ENCODE data around the gene DTX2.
"Not testable (repeated sequence)": the region's sequence is repeated elsewhere in the genome, so short reads cannot be mapped to it uniquely, and the experiment has no call there.

Gene DTX2

DNA sequence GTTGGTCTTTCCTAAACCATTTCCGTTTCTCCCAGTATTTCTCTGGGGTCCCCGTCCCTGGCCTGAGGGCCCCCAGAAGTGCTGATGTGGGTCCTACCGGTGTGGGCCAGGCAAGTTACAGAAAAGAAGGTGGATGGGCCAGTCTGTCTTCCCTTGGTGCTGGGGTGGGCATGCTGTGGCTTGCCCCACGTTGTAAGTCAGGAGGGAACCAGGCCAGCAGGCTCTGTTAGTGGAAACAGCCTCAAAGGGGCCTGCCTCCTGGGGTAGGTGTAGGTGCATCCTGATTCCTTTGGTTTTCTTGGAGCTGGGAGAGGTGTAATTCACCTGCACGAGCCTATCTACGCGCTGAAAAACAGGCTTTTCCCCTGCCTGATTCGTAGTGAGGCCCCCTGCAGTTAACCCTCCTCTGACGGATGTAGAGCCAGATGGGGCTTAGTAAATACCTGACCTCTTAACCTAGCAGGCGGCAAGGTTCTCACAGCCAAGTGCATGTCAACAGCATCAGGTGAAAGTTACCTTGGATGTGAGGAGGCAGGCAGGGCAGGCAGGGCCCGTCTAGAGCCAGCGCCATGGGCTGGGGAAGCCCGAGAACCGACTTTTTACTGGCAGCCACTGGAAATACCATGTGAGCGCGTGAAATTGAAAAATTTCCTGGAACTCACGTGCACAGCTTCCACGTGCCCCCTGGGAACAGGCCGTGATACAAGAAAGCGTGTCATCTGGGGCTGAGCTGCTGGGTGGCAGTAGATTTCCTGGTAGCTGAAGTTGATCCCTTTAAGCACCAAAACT, 24.5 kb downstream of the DTX2 start:
- not testable (repeated sequence) for H3F3A ChIP-seq (ENCODE audit: control insufficient read depth, insufficient read depth); H4K20me1 ChIP-seq (ENCODE audit: control insufficient read depth, insufficient read depth, low read depth, low read length); H3K9me3 ChIP-seq (ENCODE audit: control insufficient read depth, insufficient read depth, low read length); H3K36me3 ChIP-seq (ENCODE audit: control insufficient read depth, low read length); H3K4me1 ChIP-seq (ENCODE audit: control insufficient read depth, low read length); H3K27me3 ChIP-seq (ENCODE audit: control insufficient read depth, low read length); H3K4me3 ChIP-seq (ENCODE audit: low read length); H3K79me2 ChIP-seq (ENCODE audit: control insufficient read depth, low read length); H3K9me2 ChIP-seq (replicated peaks; ENCODE audit: control insufficient read depth, low read length)
- Histone ChIP-seq H3K27ac (ENCODE audit: low read depth, low read length) (peak overlapping the region; percentile 41; the same call in 1 of the 2 replicates), H3K4me2 (ENCODE audit: low read length) (peak overlapping the region; percentile 27; the same call in 1 of the 2 replicates)

DNA sequence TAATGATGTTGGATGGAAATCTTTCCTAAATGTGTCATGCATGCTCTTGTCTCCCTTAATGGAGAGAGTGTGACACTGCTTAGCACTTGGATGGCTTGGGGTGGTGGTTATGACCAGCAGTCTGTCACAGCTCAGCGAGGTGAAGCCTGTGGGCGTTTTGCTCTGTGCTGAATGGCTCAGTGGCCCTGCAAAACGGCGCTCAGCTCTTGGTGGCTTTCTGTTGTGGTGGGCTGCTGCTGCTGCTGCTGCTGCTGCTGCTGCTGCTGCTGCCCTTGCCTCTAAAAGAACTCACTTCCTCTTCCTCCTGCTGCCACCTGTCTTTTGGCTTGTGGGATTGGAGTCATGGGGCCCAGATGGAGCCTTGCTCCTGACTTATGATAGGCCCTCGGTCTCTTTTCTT, 25.1 kb downstream of the DTX2 start:
- not testable (repeated sequence) for H3K9me2 ChIP-seq (replicated peaks; ENCODE audit: control insufficient read depth, low read length)

DNA sequence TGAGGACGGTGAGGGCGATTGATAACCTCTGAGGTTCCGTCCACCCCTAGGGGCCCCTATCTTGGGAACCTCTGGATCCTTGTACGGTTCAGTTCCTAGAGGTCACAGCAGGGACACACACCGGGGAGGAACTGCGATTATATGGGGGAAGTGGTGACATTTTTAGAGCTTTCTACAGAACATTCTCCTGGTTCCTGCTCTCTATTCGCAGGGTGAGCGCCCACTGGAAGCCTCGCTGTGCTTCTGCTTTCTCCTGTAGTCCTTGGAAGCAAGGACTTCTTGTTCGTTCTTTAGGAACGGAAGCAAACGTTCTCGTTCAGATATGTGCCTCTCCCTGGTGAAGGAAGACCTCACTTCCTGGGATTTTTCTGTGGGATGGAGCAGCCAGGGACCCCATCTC, 26.5 kb downstream of the DTX2 start:
- H3K79me2 ChIP-seq (ENCODE audit: control insufficient read depth, low read length); H3K4me3 ChIP-seq (ENCODE audit: low read length); H3K9me3 ChIP-seq (ENCODE audit: control insufficient read depth, insufficient read depth, low read length); H3K9me2 ChIP-seq (replicated peaks; ENCODE audit: control insufficient read depth, low read length); H3K4me2 ChIP-seq (ENCODE audit: low read length); H3K27me3 ChIP-seq (ENCODE audit: control insufficient read depth, low read length); H3K36me3 ChIP-seq (ENCODE audit: control insufficient read depth, low read length); H4K20me1 ChIP-seq (ENCODE audit: control insufficient read depth, insufficient read depth, low read depth, low read length); H3K27ac ChIP-seq (ENCODE audit: low read depth, low read length); H3F3A ChIP-seq (ENCODE audit: control insufficient read depth, insufficient read depth): not testable (repeated sequence)
- H3K4me1 ChIP-seq (ENCODE audit: control insufficient read depth, low read length), result peaks cover 16% of the 10 kb centered on the region

More for the DNA sequence above, 25.1 kb downstream of the DTX2 start:
- not testable (repeated sequence) for H3K4me2 ChIP-seq (ENCODE audit: low read length); H4K20me1 ChIP-seq (ENCODE audit: control insufficient read depth, insufficient read depth, low read depth, low read length); H3K79me2 ChIP-seq (ENCODE audit: control insufficient read depth, low read length); H3K4me1 ChIP-seq (ENCODE audit: control insufficient read depth, low read length); H3K4me3 ChIP-seq (ENCODE audit: low read length); H3K27me3 ChIP-seq (ENCODE audit: control insufficient read depth, low read length); H3K27ac ChIP-seq (ENCODE audit: low read depth, low read length); H3F3A ChIP-seq (ENCODE audit: control insufficient read depth, insufficient read depth); H3K9me3 ChIP-seq (ENCODE audit: control insufficient read depth, insufficient read depth, low read length); H3K36me3 ChIP-seq (ENCODE audit: control insufficient read depth, low read length)

DNA sequence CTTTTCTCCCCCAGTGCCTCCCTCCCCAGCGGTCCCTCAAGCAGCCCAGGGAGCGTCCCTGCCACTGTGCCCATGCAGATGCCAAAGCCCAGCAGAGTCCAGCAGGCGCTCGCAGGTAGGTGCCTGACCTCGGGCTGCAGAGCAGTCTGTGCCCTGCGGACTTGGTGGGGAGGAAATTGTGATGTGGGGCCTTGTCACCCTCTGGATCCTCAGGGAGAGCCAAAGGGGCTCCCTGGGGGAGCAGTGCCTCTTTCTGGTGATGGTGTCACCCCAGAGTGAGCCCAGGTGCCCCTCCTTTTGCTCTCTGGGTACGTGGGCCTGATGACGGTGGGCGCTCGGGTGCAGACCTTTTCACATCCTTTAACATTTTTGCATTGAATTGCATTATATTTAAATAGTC, 30.6 kb downstream of the DTX2 start:
- H3K9me2 ChIP-seq (replicated peaks; ENCODE audit: control insufficient read depth, low read length); H3K27ac ChIP-seq (ENCODE audit: low read depth, low read length); H3K36me3 ChIP-seq (ENCODE audit: control insufficient read depth, low read length); H3K9me3 ChIP-seq (ENCODE audit: control insufficient read depth, insufficient read depth, low read length); H3F3A ChIP-seq (ENCODE audit: control insufficient read depth, insufficient read depth); H3K79me2 ChIP-seq (ENCODE audit: control insufficient read depth, low read length); H3K4me3 ChIP-seq (ENCODE audit: low read length); H4K20me1 ChIP-seq (ENCODE audit: control insufficient read depth, insufficient read depth, low read depth, low read length); H3K27me3 ChIP-seq (ENCODE audit: control insufficient read depth, low read length): not testable (repeated sequence)
- Histone ChIP-seq H3K4me2 (ENCODE audit: low read length) (peak overlapping the region; percentile 43), H3K4me1 (ENCODE audit: control insufficient read depth, low read length) (peaks cover 12% of the 10 kb centered on the region)

DNA sequence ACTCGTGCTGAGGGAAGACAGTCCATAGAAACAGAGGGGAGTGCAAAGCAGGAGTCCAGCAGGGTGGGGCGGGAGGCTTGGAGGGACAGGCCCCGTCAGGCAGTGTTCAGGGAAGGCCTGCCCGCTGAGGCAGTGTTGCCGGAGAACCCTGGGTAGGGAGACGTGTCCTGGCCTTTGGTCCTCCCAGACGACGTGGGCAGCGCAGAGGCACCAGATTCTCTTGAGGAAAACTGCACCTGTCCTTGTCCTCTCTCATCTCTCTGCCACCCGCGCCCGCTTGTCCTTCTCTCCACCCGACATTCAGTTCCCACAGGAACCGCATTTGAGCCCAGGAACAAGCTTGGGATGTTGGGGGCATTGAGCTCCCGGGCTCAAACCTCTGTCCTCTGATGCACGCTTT, 34.2 kb downstream of the DTX2 start:
- not testable (repeated sequence) for H4K20me1 ChIP-seq (ENCODE audit: control insufficient read depth, insufficient read depth, low read depth, low read length); H3K9me2 ChIP-seq (replicated peaks; ENCODE audit: control insufficient read depth, low read length); H3K4me3 ChIP-seq (ENCODE audit: low read length); H3K4me1 ChIP-seq (ENCODE audit: control insufficient read depth, low read length); H3K36me3 ChIP-seq (ENCODE audit: control insufficient read depth, low read length); H3K9me3 ChIP-seq (ENCODE audit: control insufficient read depth, insufficient read depth, low read length); H3K27ac ChIP-seq (ENCODE audit: low read depth, low read length); H3K4me2 ChIP-seq (ENCODE audit: low read length); H3K79me2 ChIP-seq (ENCODE audit: control insufficient read depth, low read length); H3K27me3 ChIP-seq (ENCODE audit: control insufficient read depth, low read length); H3F3A ChIP-seq (ENCODE audit: control insufficient read depth, insufficient read depth)

DNA sequence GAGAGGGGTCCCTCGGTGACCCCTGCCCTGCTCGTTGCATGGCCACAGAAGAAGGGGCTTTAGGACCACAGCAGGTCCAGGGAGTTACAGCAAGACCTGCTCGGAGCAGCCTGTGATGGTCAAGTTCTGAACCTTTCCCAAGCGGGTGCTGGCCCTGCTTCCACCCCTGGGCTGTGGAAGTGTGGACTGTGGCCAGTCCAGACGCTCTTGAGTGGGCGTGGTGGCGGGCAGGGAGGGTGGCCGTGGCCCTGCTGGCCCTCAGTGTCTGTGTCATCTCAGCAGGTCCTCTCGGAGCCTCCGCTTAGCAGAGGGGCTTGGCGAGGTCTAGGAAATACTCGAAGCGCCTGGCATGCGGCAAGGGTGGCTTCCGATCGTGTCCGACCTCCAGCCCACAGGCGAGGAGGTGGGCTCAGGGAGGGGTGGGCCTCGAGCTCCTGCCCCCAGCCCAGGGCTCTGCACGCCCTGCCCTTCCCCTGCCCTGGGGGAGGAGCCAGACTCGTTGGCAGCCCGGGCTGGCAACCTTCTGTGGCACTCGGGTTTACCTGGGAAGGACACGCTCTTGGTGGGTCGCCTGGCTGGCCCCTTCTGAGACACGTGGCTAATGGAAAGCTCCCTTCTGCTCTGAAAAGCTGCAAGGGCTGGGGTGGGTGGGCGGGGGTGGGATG, 36.5 kb downstream of the DTX2 start:
- not testable (repeated sequence) for H3K9me2 ChIP-seq (replicated peaks; ENCODE audit: control insufficient read depth, low read length); H3K79me2 ChIP-seq (ENCODE audit: control insufficient read depth, low read length); H3K9me3 ChIP-seq (ENCODE audit: control insufficient read depth, insufficient read depth, low read length); H3K4me3 ChIP-seq (ENCODE audit: low read length); H3K4me1 ChIP-seq (ENCODE audit: control insufficient read depth, low read length); H4K20me1 ChIP-seq (ENCODE audit: control insufficient read depth, insufficient read depth, low read depth, low read length); H3K27ac ChIP-seq (ENCODE audit: low read depth, low read length); H3K36me3 ChIP-seq (ENCODE audit: control insufficient read depth, low read length); H3K27me3 ChIP-seq (ENCODE audit: control insufficient read depth, low read length); H3F3A ChIP-seq (ENCODE audit: control insufficient read depth, insufficient read depth); H3K4me2 ChIP-seq (ENCODE audit: low read length)

DNA sequence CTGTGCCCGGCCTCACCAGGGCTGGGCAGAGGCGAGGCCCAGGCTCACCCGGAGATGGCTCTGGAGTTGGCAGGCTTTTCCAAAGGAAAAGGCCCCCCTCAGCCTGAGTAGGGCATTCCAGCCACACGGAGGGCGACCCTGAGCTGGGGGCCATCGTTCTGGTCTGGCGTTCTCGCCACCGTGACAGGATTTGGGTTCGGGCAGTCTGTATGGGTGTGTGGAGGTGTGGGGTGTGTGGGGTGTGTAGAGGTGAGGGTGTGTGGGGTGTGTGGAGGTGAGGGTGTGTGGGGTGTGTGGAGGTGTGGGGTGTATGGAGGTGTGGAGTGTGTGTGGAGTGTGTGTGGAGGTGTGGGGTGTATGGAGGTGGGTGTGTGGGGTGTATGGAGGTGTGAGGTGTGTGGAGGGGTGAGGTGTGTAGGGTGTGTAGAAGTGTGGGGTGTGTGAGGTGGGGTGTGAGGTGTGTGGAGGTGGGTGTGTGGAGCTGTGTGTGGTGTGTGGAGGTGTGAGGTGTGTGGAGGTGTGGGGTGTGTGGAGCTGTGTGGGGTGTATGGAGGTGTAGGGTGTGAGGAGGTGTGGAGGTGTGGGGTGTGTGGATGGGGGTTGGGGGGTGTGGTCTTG, 37.2 kb downstream of the DTX2 start:
- H3K27me3 ChIP-seq (ENCODE audit: control insufficient read depth, low read length); H3K36me3 ChIP-seq (ENCODE audit: control insufficient read depth, low read length); H3K27ac ChIP-seq (ENCODE audit: low read depth, low read length); H3K4me1 ChIP-seq (ENCODE audit: control insufficient read depth, low read length); H4K20me1 ChIP-seq (ENCODE audit: control insufficient read depth, insufficient read depth, low read depth, low read length); H3K9me2 ChIP-seq (replicated peaks; ENCODE audit: control insufficient read depth, low read length); H3K9me3 ChIP-seq (ENCODE audit: control insufficient read depth, insufficient read depth, low read length); H3K79me2 ChIP-seq (ENCODE audit: control insufficient read depth, low read length); H3K4me3 ChIP-seq (ENCODE audit: low read length); H3K4me2 ChIP-seq (ENCODE audit: low read length); H3F3A ChIP-seq (ENCODE audit: control insufficient read depth, insufficient read depth): not testable (repeated sequence)
